Activated CD8-positive, alpha-beta T cell treated with anti-CD3 and anti-CD28 coated beads for 36 hours (primary cell): ENCODE data around the gene EFNA1. TPM values are rescaled to one million over a fixed set of nuclear protein-coding genes. Genes with fewer than 3 reads are reported as not detected.
"Not testable (repeated sequence)": the region's sequence is repeated elsewhere in the genome, so short reads cannot be mapped to it uniquely, and the experiment has no call there.

Experiments
- ATAC-seq: fragments of 200-7000 bp; cut with Tn5 transposase; one replicate; pipeline ENCODE4 v1.10.0; 2021; ENCODE audit warnings: mild to moderate bottlenecking, moderate library complexity
- CTCF ChIA-PET: fragments of 350-600 bp; sonication (Branson Sonifier 250); formaldehyde crosslinking; loops from one replicate; lab custom pipeline; 2021; ENCODE audit warnings: antibody characterized with exemption; lab: Charles Lee
- POLR2A ChIA-PET: fragments of 350-600 bp; sonication (Branson Sonifier 250); formaldehyde crosslinking; loops from one replicate; lab custom pipeline; 2021; ENCODE audit warnings: antibody characterized with exemption; lab: Charles Lee
- DNase-seq: peaks from one replicate; pipeline ENCODE4 v3.0.0-alpha.2; 2020
- H3K27ac Mint-ChIP-seq: one replicate; pipeline ENCODE4 v1.8.0; 2021; ENCODE audit warnings: mild to moderate bottlenecking, mixed read lengths
- H3K27me3 Mint-ChIP-seq: one replicate; pipeline ENCODE4 v1.8.0; 2021; ENCODE audit warnings: mixed read lengths
- H3K36me3 Mint-ChIP-seq: one replicate; pipeline ENCODE4 v1.8.0; 2021; ENCODE audit warnings: low read depth, mixed read lengths
- H3K4me1 Mint-ChIP-seq: one replicate; pipeline ENCODE4 v1.8.0; 2021; ENCODE audit warnings: low read depth, mixed read lengths
- H3K4me3 Mint-ChIP-seq: one replicate; pipeline ENCODE4 v1.8.0; 2021; ENCODE audit warnings: mild to moderate bottlenecking, moderate library complexity, mixed read lengths
- H3K9me3 Mint-ChIP-seq: one replicate; pipeline ENCODE4 v1.8.0; 2021; ENCODE audit warnings: mixed read lengths
- intact Hi-C: fragments of 100-400 bp; cut with micrococcal nuclease; formaldehyde crosslinking; loops from one replicate; pipeline ENCODE4 v1.10.0; 2022
- total RNA-seq, 2 experiments: library from RNA; stranded (reverse); gene quantifications; one replicate each; pipeline ENCODE4 v1.2.3, GENCODE V29; 2021
- TF ChIP-seq, protein P1 (sequence below): fragments of 200-600 bp; IDR thresholded peaks from one replicate; pipeline ENCODE4 v1.8.0; 2022; ENCODE audit warnings: antibody characterized with exemption, mild to moderate bottlenecking

The EFNA1 gene
- total RNA-seq, 2 experiments from 2014 or later = 0.59 to 0.60 TPM

DNA sequence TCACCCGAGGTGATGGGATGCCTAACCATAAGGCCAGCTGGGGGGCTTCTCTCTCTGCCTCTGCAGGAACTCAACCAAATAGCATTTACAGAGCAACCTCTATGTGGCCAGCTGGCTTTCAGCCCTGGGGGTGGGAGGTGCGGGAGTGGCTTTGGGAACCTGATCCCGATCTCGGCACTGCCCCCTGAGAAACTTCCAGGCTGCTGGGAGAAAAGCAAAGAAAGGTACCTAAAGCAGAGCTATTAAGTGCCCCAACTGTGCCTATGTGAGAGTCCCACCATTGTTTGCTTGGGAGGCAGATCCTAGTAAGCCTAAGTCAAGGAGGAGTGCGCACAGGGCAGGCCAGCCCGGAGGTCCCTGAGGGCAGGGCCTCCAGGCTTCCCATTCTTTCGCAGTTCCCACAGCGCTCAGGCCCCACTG is 38.4 kb downstream of the EFNA1 start:
- Mint-ChIP-seq H3K36me3 (peaks cover 15% of the 10 kb centered on the region), H3K4me1 (peaks cover 11% of the 10 kb centered on the region), H3K27ac (no peak overlapping the region), H3K4me3 (no peak overlapping the region), H3K9me3 (no peaks in the 10 kb centered on the region), H3K27me3 (no peaks in the 10 kb centered on the region)
- TF ChIP-seq, protein P1, sequence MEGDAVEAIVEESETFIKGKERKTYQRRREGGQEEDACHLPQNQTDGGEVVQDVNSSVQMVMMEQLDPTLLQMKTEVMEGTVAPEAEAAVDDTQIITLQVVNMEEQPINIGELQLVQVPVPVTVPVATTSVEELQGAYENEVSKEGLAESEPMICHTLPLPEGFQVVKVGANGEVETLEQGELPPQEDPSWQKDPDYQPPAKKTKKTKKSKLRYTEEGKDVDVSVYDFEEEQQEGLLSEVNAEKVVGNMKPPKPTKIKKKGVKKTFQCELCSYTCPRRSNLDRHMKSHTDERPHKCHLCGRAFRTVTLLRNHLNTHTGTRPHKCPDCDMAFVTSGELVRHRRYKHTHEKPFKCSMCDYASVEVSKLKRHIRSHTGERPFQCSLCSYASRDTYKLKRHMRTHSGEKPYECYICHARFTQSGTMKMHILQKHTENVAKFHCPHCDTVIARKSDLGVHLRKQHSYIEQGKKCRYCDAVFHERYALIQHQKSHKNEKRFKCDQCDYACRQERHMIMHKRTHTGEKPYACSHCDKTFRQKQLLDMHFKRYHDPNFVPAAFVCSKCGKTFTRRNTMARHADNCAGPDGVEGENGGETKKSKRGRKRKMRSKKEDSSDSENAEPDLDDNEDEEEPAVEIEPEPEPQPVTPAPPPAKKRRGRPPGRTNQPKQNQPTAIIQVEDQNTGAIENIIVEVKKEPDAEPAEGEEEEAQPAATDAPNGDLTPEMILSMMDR = no peak
- ChIA-PET POLR2A (interaction anchor here (1.1 to 2.0 kb wide), 3 partner anchors 9 to 74 kb away, joined by 3 to 6 read pairs (median 3); no protein-coding TSS in a partner anchor), CTCF (interaction anchor here (1.2 to 13.3 kb wide), 10 partner anchors 9 to 115 kb away, joined by 3 to 312 read pairs (median 12); partner anchors contain the start of gene ADAM15)
- DNase-seq = no peak
- intact Hi-C loops = loop anchor here (2.0 to 5.0 kb wide), 2 partner anchors 59 to 71 kb away; no protein-coding TSS in a partner anchor
- no peak for ATAC-seq

DNA sequence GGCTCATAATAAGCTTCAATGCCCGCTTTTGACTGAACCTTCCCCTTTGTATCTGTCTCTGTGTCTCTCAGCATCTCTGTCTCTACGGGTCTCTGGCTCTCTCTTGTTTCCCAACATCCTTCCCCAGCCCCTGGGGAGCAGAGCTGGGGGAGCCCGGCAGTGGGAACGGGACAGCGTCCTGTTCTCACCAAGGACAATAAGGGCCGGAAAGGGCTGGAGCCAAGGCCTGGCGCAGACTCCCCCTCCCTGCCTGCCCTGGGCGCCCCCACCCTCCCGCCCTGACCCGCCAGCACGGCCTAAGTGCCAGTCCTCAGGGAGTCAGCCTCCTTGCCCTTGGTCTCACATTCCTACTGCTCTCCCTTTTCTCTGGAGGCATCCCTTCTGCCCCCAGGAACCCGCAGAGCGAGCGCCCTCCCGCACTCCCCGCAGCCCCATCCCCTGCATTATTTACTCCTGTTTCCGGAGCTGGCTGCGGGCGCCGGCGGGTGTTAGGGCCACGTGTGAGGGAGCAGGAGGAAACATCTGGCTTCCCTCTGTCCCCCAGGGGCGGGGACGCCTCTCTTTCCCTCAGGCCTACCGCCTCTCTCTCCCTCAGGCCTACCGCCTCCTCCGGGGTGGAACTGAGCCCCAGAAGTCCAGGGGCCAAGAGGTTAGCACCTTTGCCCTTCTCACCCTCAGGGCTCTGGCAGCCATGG is 38.9 kb downstream of the EFNA1 start:
- ChIA-PET POLR2A (interaction anchor here (1.1 to 2.1 kb wide), 5 partner anchors 9 to 75 kb away, joined by 3 to 10 read pairs (median 4); no protein-coding TSS in a partner anchor), CTCF (interaction anchor here (0.7 to 13.3 kb wide), 24 partner anchors 9 to 211 kb away, joined by 3 to 312 read pairs (median 8); partner anchors contain the start of genes ADAM15, EFNA4, PBXIP1 and SLC50A1)
- DNase-seq = no peak
- H3K9me3 Mint-ChIP-seq = no peaks in the 10 kb centered on the region
- ATAC-seq = peak; percentile 2
- H3K27me3 Mint-ChIP-seq = no peaks in the 10 kb centered on the region
- no peak overlapping the region for H3K27ac Mint-ChIP-seq
- peak overlapping the region; percentile 45 for H3K4me3 Mint-ChIP-seq
- TF ChIP-seq, protein P1 = no peak
- peaks cover 16% of the 10 kb centered on the region for H3K4me1 Mint-ChIP-seq
- intact Hi-C loops = loop anchor here (2.0 to 5.0 kb wide), 2 partner anchors 59 to 72 kb away; no protein-coding TSS in a partner anchor
- peaks cover 15% of the 10 kb centered on the region for H3K36me3 Mint-ChIP-seq

DNA sequence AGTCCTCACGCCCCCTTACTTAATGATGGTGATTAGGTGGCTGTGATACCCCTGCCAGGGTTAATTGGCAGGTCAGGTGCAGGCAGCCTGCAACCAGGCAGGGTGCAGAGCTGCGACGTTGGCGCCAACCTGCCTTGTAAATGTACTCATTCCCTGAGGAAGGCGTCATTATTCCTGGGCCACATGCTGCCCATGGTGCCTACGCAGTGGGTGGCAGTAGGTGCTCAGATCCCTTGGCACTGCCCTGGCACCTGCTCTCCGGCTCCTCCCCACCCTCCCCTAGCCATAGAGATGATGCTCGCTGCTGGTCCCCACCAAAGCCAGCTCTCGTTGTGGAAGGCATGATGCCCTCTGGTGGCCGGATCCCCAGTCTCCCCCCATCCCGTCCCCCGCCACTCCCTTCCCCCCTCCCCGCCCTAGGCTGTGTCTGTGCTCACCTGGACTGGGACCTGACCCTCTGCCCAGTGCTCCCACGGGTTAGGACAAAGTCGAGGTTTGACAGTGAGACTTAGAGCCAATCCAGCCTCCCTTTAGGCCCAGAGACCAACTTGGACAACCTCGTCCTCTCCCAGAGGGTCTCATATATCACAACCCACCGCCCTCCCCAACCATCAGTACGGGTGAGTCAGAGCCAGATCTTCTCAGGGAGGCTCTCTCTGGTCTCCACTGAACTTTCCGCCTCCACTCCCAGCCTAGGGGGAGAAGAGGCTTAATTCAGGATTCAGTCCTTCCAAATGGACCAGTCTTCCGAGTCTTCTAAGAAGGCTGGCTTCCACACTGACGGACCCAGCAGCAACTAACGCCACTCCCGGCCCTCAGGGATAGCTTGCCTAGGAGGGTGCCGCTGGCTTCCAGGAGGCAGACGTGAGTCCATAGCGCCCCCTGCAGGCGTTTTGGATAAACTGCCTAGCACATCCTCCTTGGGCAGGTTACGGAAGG is 39.8 kb downstream of the EFNA1 start:
- peak overlapping the region; percentile 50 for H3K4me3 Mint-ChIP-seq
- H3K27ac Mint-ChIP-seq = no peak overlapping the region
- POLR2A ChIA-PET = interaction anchor here (0.6 to 2.1 kb wide), 5 partner anchors 8 to 87 kb away, joined by 3 to 10 read pairs (median 4); no protein-coding TSS in a partner anchor

DNA sequence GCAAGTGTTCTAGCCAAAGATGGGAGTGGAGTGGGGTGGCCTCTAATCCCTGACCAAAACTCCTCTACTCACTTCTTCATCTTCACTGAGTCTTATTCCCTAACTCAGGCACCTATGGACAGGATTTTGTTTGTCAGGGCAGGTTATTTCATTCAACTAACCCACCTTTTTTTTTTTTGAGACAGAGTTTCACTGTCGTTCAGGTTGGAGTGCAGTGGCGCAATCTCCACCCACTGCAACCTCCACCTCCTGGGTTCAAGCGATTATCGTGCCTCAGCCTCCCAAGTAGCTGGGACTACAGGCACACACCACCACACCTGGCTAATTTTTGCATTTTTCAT is 40.4 kb downstream of the EFNA1 start:
- CTCF ChIA-PET = interaction anchor here (0.7 to 13.3 kb wide), 30 partner anchors 9 to 116 kb away, joined by 3 to 312 read pairs (median 6); partner anchors contain the start of genes EFNA4, MTX1, SLC50A1 and THBS3
- intact Hi-C loops = loop anchor here (5.0 kb wide), 1 partner anchor 61 kb away; no protein-coding TSS in a partner anchor
- ATAC-seq, H3K27me3 Mint-ChIP-seq, H3K4me3 Mint-ChIP-seq, DNase-seq, H3K27ac Mint-ChIP-seq, H3K9me3 Mint-ChIP-seq: not testable (repeated sequence)
- POLR2A ChIA-PET = interaction anchor here (0.6 to 2.1 kb wide), 5 partner anchors 29 to 1077 kb away, joined by 3 to 10 read pairs (median 4); no protein-coding TSS in a partner anchor
- H3K4me1 Mint-ChIP-seq = peaks cover 26% of the 10 kb centered on the region
- peaks cover 22% of the 10 kb centered on the region for H3K36me3 Mint-ChIP-seq

More for the DNA sequence above, 39.8 kb downstream of the EFNA1 start:
- H3K36me3 Mint-ChIP-seq = peaks cover 21% of the 10 kb centered on the region
- CTCF ChIA-PET = interaction anchor here (0.6 to 13.3 kb wide), 36 partner anchors 9 to 212 kb away, joined by 3 to 312 read pairs (median 6); partner anchors contain the start of genes EFNA4, MTX1, PBXIP1 and SLC50A1
- intact Hi-C loops = loop anchor here (2.0 to 5.0 kb wide), 2 partner anchors 60 to 73 kb away; no protein-coding TSS in a partner anchor
- no peaks in the 10 kb centered on the region for H3K9me3 Mint-ChIP-seq
- peaks cover 25% of the 10 kb centered on the region for H3K4me1 Mint-ChIP-seq
- ATAC-seq (peak; percentile 82), DNase-seq (peak; percentile 94)
- TF ChIP-seq, protein P1 = peak; percentile 90
- H3K27me3 Mint-ChIP-seq = no peaks in the 10 kb centered on the region
